GM10266 (cell line): ENCODE data around the gene ARHGAP10.

Source experiments
- DNase-seq: peaks from one replicate; pipeline ENCODE4 v3.0.0; 2012; ENCODE audit errors: extremely low spot score
- TF ChIP-seq, protein P1 (sequence below): IDR thresholded peaks from 2 replicates; pipeline ENCODE4 v1.5.1; 2012; ENCODE audit warnings: mild to moderate bottlenecking, low read depth; ENCODE audit not compliant: control insufficient read depth, insufficient read depth; ENCODE audit errors: missing control alignments

ARHGAP10 gene

DNA sequence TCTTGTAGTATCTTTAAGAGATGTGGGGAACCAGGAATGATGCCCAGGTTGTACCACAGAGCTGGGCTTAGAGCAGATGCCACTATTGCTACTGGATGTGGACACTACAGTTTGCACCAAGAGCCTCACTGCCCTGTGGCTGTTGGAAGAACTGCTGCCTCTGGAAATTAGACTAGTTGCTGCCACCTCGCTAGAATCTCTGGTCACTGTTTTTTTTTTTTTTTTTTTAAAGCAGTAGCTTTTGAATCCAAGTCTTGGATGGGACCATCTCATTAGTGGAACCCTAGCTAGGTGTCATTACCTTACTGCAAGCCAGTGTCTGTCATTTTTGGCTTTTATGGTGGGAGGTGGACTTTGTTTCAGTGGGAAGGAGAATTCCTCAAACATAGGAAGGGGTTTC is 105.5 kb downstream of the ARHGAP10 start:
- no peak for DNase-seq
- TF ChIP-seq, protein P1, sequence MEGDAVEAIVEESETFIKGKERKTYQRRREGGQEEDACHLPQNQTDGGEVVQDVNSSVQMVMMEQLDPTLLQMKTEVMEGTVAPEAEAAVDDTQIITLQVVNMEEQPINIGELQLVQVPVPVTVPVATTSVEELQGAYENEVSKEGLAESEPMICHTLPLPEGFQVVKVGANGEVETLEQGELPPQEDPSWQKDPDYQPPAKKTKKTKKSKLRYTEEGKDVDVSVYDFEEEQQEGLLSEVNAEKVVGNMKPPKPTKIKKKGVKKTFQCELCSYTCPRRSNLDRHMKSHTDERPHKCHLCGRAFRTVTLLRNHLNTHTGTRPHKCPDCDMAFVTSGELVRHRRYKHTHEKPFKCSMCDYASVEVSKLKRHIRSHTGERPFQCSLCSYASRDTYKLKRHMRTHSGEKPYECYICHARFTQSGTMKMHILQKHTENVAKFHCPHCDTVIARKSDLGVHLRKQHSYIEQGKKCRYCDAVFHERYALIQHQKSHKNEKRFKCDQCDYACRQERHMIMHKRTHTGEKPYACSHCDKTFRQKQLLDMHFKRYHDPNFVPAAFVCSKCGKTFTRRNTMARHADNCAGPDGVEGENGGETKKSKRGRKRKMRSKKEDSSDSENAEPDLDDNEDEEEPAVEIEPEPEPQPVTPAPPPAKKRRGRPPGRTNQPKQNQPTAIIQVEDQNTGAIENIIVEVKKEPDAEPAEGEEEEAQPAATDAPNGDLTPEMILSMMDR: no peak

DNA sequence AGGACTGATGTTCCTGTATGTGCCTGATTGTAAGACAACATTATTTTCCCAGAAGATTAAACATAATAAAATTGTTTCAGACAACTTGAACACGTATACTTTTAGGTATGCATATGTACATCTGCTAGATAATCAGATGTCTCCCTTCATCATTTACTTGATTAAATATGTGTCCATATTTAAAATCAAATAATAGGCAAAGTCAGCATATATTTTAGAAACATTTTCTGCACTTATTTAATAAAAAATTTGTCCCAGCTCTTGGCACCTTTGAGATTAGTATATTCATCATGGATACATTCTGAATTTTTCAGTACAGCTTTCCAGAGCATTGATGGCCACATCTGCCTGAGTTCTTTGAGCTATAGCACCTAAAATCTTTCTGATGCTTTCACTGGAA is 106.0 kb downstream of the ARHGAP10 start:
- TF ChIP-seq, protein P1: no peak
- no peak for DNase-seq

DNA sequence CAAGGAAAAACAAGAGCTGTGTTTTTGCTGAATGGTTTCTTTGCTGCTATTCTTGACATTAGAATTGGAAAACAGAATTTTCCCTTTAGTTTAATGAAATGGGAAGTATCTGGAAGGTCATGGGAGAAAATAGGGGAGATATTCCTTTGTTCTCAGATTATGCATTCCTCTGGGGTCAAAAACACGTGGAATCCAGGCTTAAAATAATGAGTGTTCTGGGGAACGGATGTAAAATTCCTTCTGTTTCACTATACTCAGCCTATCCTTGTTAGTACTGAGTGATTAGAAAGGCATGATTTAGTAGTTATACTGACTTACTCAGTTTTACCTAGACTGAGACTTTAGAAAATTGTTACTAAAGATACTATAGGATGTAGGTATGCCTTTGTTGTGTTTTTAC is 107.3 kb downstream of the ARHGAP10 start:
- TF ChIP-seq, protein P1: no peak
- DNase-seq: no peak

DNA sequence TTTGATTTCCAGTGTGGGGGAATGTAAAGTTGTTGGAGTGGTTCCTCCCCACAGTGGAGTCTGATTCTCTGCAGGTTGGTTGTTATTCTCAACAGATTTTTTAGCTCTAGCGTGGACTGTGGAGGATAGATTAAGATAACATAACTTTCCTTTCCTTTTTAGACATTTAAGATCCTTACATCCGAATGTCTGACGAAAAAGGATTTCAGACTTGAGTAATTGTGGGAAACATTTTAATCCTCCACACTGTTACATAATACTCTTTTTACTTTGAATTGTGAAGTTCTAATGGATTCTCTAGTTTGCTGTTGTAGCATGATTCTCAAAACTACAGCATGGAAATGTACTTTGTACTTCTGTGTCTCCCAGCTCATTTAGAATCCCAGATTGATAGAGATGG is 107.8 kb downstream of the ARHGAP10 start:
- no peak for DNase-seq
- TF ChIP-seq, protein P1: no peak

DNA sequence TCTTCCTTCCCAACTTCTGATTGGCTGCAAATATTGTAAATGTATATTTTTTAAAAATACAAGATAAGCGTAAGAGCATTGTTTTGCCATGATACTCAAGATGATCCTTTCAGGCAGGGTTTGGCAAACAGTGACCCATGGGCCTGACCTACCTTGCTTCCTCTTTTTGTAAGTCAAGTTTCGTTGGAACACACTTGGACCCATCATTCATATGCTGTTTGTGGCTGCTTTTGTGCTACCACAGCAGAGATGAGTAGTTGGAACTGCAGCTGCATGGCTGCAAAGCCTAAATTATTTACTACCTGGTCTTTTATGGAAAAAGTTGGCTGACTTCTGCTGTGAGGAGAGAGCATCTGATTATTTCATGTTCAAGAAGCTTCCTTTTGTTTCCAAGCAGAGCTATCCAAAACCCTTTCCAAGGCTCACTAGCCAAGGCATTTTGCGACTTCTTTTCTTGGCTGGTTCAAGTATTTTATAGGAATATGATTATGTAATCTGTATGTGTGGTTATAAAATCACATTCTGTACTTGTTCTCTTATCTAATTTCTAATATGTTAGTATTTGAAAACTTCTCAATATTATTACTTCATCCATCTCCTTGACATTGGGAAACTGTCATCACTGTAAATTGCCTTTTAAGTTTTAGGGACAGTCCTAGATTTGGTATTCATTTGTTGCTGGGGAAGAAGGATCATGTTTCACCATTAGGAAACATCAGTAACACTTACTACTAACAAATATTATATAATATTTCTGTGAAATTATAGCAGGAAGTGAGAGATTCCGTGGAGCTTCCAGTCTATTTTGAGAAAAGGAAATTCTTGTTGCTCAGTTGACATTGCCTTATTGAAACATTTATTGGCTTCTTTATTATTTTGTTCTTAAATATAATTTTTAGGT is 109.2 kb downstream of the ARHGAP10 start:
- DNase-seq: no peak

DNA sequence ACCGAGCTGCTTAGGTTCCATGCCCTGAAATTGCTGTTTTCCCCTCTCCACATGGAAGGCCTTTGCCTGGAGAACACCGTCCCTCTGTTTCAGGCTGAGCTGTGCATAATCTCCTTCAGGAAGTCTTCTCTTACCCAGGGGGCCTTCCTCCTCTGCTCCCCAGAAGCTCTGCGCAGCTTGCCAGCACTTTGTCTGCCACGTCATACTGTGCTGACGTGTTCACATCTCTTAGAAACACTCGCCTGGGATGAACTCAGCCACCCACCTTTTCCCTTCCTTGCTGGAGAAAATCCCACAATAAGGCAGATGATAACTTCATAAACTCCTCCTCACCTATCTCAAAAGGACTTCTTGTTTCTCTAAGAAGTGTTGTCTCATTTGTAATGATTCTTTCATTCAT is 110.7 kb downstream of the ARHGAP10 start:
- DNase-seq: no peak

More for the DNA sequence above, 109.2 kb downstream of the ARHGAP10 start:
- TF ChIP-seq, protein P1: no peak

More for the DNA sequence above, 110.7 kb downstream of the ARHGAP10 start:
- TF ChIP-seq, protein P1: no peak
